Measurements from ENCODE around the gene PRDX2.

PRDX2 gene

GRCh38 chr19:12782424-12783290 is 18.9 kb downstream of the PRDX2 start:
- H3K4me1 ChIP-seq (ENCODE audit: control insufficient read depth, low read length) = peaks cover 83% of the 10 kb centered on the region
- peak overlapping the region; percentile 75 for H3K27ac ChIP-seq (ENCODE audit: low read depth, low read length)
- TF ChIP-seq EZH2phosphoT487 (IDR thresholded peaks at IDR 0.05; ENCODE audit: borderline replicate concordance, low read length) (no peak), CTCF (IDR thresholded peaks at IDR 0.05; ENCODE audit: low read depth, low read length, poor library complexity, severe bottlenecking) (peak; percentile 28)
- peaks cover 35% of the 10 kb centered on the region for H3F3A ChIP-seq (ENCODE audit: control insufficient read depth, insufficient read depth)
- H3K27me3 ChIP-seq (ENCODE audit: control insufficient read depth, low read length) = no peaks in the 10 kb centered on the region
- no peaks in the 10 kb centered on the region for H3K9me2 ChIP-seq (replicated peaks; ENCODE audit: control insufficient read depth, low read length)
- peak overlapping the region; percentile 77 for H3K4me3 ChIP-seq (ENCODE audit: low read length)
- H3K79me2 ChIP-seq (ENCODE audit: control insufficient read depth, low read length) = no peaks in the 10 kb centered on the region
- no peaks in the 10 kb centered on the region for H3K9me3 ChIP-seq (ENCODE audit: control insufficient read depth, insufficient read depth, low read length)
- peak overlapping the region; percentile 93 for H3K4me2 ChIP-seq (ENCODE audit: low read length)
- H3K36me3 ChIP-seq (ENCODE audit: control insufficient read depth, low read length) = no peaks in the 10 kb centered on the region
- H4K20me1 ChIP-seq (ENCODE audit: control insufficient read depth, insufficient read depth, low read depth, low read length) = no peaks in the 10 kb centered on the region

- Histone ChIP-seq H3K27me3 (ENCODE audit: control insufficient read depth, low read length) (no peaks in the 10 kb centered on the region), H3K79me2 (ENCODE audit: control insufficient read depth, low read length) (no peaks in the 10 kb centered on the region), H3F3A (ENCODE audit: control insufficient read depth, insufficient read depth) (peaks cover 35% of the 10 kb centered on the region), H3K4me1 (ENCODE audit: control insufficient read depth, low read length) (peaks cover 85% of the 10 kb centered on the region), H3K4me2 (ENCODE audit: low read length) (peak overlapping the region; percentile 93), H3K4me3 (ENCODE audit: low read length) (peak overlapping the region; percentile 77), H3K27ac (ENCODE audit: low read depth, low read length) (peak overlapping the region; percentile 75), H3K9me2 (replicated peaks; ENCODE audit: control insufficient read depth, low read length) (no peaks in the 10 kb centered on the region), H4K20me1 (ENCODE audit: control insufficient read depth, insufficient read depth, low read depth, low read length) (no peaks in the 10 kb centered on the region), H3K36me3 (ENCODE audit: control insufficient read depth, low read length) (no peaks in the 10 kb centered on the region), H3K9me3 (ENCODE audit: control insufficient read depth, insufficient read depth, low read length) (no peaks in the 10 kb centered on the region)
- TF ChIP-seq EZH2phosphoT487 (IDR thresholded peaks at IDR 0.05; ENCODE audit: borderline replicate concordance, low read length) (no peak), CTCF (IDR thresholded peaks at IDR 0.05; ENCODE audit: low read depth, low read length, poor library complexity, severe bottlenecking) (no peak)
Measured at GRCh38 chr19:12782174-12782423, 19.5 kb downstream of the PRDX2 start.

GRCh38 chr19:12779162-12779993 is 22.2 kb downstream of the PRDX2 start:
- Histone ChIP-seq H3K79me2 (ENCODE audit: control insufficient read depth, low read length) (no peaks in the 10 kb centered on the region), H3K4me2 (ENCODE audit: low read length) (peak overlapping the region; percentile 99), H3K9me3 (ENCODE audit: control insufficient read depth, insufficient read depth, low read length) (no peaks in the 10 kb centered on the region), H3K27ac (ENCODE audit: low read depth, low read length) (peak overlapping the region; percentile 50; the same call in 1 of the 2 replicates), H3K27me3 (ENCODE audit: control insufficient read depth, low read length) (no peaks in the 10 kb centered on the region), H3K36me3 (ENCODE audit: control insufficient read depth, low read length) (peaks cover 1% of the 10 kb centered on the region; the same call in 1 of the 2 replicates), H3K4me1 (ENCODE audit: control insufficient read depth, low read length) (peaks cover 69% of the 10 kb centered on the region), H3K4me3 (ENCODE audit: low read length) (peak overlapping the region; percentile 91), H3K9me2 (replicated peaks; ENCODE audit: control insufficient read depth, low read length) (no peaks in the 10 kb centered on the region), H3F3A (ENCODE audit: control insufficient read depth, insufficient read depth) (peaks cover 20% of the 10 kb centered on the region), H4K20me1 (ENCODE audit: control insufficient read depth, insufficient read depth, low read depth, low read length) (no peaks in the 10 kb centered on the region)
- TF ChIP-seq CTCF (IDR thresholded peaks at IDR 0.05; ENCODE audit: low read depth, low read length, poor library complexity, severe bottlenecking) (peak; percentile 39), EZH2phosphoT487 (IDR thresholded peaks at IDR 0.05; ENCODE audit: borderline replicate concordance, low read length) (no peak)

All from DOHH2 (cell line).